Activated T-cell treated with anti-CD3 and anti-CD28 coated beads for 48 hours (primary cell): ENCODE measurements around the gene VASP.
A peak's percentile ranks its signal among the peaks of the same experiment; 100 is the strongest.

ENCODE experiments used
- DNase-seq: peaks from one replicate; pipeline ENCODE4 v3.0.0-alpha.2; 2020; ENCODE audit warnings: low read depth

VASP gene

GRCh38 chr19:45554481-45554880, 47.2 kb downstream of the VASP start:
- no peak for DNase-seq

GRCh38 chr19:45556835-45557234, 49.6 kb downstream of the VASP start:
- no peak for DNase-seq

- peak; percentile 53 for DNase-seq
Measured at GRCh38 chr19:45558399-45558878, 51.2 kb downstream of the VASP start.

GRCh38 chr19:45560038-45560437, 52.8 kb downstream of the VASP start:
- no peak for DNase-seq

GRCh38 chr19:45560686-45561085, 53.4 kb downstream of the VASP start:
- DNase-seq: no peak

GRCh38 chr19:45564131-45564780, 57.0 kb downstream of the VASP start:
- DNase-seq: no peak

GRCh38 chr19:45567609-45568008, 60.3 kb downstream of the VASP start:
- no peak for DNase-seq

- no peak for DNase-seq
Measured at GRCh38 chr19:45568732-45569131, 61.5 kb downstream of the VASP start.

GRCh38 chr19:45569619-45570421, 62.5 kb downstream of the VASP start:
- DNase-seq: peak; percentile 56

- no peak for DNase-seq
Measured at GRCh38 chr19:45571457-45572220, 64.4 kb downstream of the VASP start.

GRCh38 chr19:45574526-45574925, 67.2 kb downstream of the VASP start:
- DNase-seq: no peak

GRCh38 chr19:45575216-45575615, 67.9 kb downstream of the VASP start:
- DNase-seq: no peak
